ENCODE results near the gene FUCA2.

- TF ChIP-seq EZH2 (IDR thresholded peaks at IDR 0.05) (no peak), POLR2AphosphoS5 (IDR thresholded peaks at IDR 0.05; ENCODE audit: borderline replicate concordance, low read depth, low read length) (no peak), FOXP2 (optimal IDR thresholded peaks at IDR 0.05; ENCODE audit: control extremely low read depth, extremely low read length, insufficient read depth) (no peak)
Measured at GRCh38 chr6:143555071-143555492, 43.6 kb upstream of the FUCA2 start.

All from SK-N-MC (cell line).